GM18870 (cell line): ENCODE data around the gene PHOX2B.
"Not testable (repeated sequence)": the region's sequence is repeated elsewhere in the genome, so short reads cannot be mapped to it uniquely, and the experiment has no call there.

Experiments
- ATAC-seq: cut with Tn5 transposase; IDR thresholded peaks from one replicate; pipeline ENCODE4 v1.9.1; 2021; ENCODE audit warnings: moderate library complexity; ENCODE audit not compliant: unreplicated experiment

The PHOX2B gene

GRCh38 chr4:41748074-41748570 is 403 bp downstream of the PHOX2B start:
- ATAC-seq = no peak

DNA sequence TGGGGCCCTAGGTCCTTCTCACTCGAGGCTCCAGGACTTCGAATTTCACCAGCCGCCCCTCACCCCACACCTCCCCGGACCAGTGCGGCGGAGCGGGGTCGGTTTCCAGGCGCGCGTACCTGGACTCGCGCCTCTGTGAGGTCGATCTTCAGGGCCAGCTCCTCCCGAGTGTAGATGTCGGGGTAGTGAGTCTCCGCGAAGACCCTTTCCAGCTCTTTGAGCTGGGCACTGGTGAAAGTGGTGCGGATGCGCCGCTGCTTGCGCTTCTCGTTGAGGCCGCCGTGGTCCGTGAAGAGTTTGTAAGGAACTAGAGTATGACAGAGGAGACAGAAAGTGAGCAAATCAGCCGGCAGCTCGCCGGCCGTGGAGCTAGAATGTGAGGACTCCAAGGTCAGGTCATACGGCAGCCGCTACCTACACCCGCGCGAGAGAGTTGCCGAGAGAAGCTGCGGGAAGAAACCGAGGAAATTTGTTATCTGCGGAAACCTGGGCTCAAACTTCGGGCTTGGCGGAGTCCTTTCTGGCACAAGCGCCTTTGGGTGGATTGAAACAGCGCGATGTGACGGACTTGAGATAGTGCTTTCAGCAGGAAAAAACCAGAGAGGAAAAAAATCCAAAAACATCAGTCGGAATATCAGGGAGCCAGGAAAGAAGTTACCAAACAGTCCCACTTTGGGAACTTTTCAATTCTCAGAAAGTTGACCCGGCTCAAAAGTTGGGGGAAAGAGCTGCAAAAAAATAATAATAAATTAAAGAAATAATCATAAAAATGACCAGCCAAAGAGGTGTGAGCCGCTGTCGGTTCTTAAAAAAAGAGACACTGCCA is 1.1 kb downstream of the PHOX2B start:
- ATAC-seq = no peak

DNA sequence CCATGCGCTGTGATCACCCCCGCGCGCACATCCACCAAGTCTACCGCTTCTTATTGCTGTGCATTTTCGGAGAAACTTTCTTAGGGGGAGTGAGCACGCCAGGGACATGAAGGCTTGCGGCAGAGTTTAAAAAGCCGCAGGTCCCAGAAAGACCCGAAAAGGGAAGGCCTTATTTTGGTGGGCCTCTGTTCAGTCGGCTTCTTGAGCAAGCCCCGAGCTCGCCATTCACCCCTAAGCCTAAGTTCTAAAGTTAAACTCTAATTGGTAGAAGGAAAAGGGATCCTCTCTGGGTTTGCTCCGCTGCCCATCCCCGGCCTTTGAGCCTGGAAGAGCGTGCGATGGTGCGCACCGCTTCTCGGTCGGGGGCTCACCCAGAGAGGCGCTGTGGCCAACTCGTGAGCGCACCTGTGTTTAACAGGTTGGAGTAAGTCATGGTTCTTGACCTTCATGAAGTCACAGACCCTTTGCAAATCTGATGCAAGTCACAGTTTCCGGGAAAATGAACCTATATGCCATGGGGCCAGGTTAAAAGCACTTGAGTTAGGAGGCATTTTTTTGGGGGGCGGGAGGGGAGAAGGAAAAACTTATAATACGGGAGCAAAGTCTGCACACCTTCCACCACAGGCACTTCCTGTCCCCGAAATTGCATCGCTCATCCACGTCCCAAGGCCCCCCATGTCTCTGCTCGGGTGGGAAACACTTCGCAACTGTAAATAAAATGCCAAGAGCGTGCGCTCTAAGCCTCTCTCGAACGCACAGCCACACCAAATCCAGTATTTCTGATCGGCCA is 1.9 kb downstream of the PHOX2B start:
- ATAC-seq = no peak

DNA sequence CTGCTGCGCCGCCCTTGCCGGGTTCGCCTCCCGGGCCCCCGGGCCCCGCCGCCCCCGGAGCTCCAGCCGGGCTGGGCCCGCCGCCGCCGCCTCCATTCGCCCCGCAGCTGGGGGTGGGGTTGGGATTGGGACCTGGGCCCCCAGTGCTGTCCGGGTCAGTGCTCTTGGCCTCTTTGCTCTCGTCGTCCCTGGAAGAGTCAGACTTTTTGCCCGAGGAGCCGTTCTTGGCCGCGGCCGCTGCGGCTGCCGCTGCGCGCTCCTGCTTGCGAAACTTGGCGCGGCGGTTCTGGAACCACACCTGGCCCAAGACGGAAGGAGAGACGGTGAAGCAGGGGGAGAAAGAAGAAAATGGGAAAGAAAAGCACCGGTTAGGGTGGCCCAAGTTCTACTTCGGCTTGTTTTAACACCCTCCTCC is 2.5 kb downstream of the PHOX2B start:
- ATAC-seq = no peak

DNA sequence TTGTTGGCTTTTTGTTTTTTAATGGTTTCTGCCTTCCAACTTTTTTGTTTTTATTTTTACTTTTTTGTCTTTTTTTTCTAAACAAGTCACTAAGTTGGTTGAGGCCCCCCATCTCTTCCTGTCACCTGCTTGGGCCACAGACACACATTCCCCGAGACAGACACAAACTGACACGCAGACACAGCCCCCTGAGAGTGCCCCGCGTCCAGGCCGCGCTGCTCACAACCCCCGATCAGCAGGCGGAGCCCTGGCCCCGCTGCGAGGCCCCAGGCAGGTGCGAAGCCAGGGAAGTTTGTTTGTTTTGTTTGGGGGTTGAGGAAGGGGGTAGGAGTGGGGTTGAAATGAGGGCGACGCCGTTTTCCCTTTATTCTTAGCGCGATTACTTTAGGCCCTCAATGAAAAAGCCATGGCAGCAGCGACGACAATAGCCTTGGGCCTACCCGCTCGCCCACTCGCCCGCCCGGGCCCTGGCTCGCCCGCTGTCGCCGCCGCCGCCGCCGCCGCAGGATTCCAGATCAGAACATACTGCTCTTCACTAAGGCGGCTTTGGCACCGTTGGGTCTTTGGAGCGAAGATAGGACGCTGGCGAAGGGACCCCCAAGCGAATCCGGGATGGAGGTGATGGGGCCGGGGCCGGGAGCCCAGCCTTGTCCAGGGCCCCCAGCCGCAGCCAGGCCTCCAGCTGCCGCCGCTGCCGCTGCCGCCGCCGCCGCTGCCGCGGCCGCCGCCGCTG is 3.1 kb downstream of the PHOX2B start:
- no peak for ATAC-seq

- no peak for ATAC-seq
These were observed 3.8 kb downstream of the PHOX2B start for GRCh38 chr4:41744572-41745291.

- no peak for ATAC-seq
These were observed 7.2 kb downstream of the PHOX2B start for GRCh38 chr4:41741354-41741753.

- ATAC-seq = not testable (repeated sequence)
These were observed 11.0 kb downstream of the PHOX2B start for GRCh38 chr4:41737491-41737890.

DNA sequence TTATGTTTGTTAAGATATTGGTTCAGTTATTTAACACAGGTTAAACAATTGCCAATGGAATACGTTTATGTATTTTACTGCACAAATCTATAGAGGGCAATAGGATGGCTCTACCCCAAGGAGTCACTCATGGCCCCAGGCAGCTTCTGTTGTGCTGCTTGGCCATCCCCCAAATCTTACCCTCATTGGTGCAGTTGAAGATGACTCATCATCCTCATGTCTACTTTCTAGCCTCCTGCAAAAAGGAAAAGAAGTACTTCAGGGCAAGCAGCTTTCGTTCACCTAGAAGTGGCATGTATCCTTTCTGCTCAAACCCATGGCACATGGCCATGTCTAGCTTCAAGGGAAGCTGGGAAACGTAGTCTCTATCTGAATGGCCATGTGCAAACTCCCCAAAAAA is 14.2 kb downstream of the PHOX2B start:
- no peak for ATAC-seq

- ATAC-seq = no peak
These were observed 16.9 kb downstream of the PHOX2B start for GRCh38 chr4:41731569-41732126.

- ATAC-seq = no peak
These were observed 20.0 kb downstream of the PHOX2B start for GRCh38 chr4:41728573-41728913.

DNA sequence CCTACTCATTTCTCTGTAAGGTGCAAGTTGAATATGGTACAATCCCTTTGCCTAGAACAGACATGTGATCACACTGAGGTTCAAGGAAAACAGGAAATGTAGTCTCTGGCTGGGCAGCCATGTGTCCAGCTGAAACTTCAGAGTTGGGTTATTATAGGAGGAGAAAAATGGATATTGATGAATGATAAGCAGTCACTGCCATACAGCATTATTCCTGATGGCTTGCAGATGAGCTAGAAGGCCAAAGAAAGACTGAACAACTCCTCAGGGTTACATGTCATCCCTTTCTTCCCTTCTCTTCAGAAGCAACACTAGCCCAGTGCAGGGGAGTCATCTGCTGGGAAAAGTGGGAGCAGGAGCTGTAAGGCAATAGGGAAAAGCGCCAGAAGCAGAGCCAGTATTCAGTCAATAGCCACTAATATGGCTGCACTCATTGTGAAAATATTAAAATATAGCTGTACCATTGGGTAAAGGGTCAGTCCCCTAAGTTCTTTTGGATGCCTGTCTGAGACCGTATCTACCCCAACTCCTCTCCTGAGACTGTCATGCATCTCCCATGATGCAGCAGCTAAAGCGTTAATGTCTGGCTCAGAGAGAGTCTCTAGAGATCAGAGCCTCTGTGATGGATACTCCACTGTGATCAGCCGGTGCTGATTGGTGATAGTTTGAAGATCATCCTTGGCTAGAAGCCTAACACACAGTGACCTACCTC is 20.5 kb downstream of the PHOX2B start:
- no peak for ATAC-seq

- no peak for ATAC-seq
These were observed 23.3 kb downstream of the PHOX2B start for GRCh38 chr4:41725254-41725653.

GRCh38 chr4:41723286-41723685 is 25.2 kb downstream of the PHOX2B start:
- no peak for ATAC-seq

DNA sequence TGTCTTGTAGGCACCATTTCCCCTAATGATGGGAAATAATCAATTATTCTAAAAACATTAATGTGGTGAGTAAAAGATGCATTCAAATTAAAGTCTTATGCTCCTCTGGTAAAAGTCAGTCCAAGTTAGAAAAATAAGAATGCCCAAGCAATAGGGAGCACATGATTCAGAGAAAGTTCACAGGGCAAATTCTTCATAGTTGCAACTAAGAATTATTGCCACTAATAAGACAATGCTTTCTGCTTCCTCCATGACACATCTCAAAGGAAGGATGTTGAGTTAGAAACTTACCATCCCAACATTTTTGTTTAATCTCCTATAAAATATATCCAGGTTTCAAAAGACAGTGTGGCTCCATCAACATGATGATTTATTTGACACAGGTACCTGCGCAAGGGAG is 26.3 kb downstream of the PHOX2B start:
- no peak for ATAC-seq

DNA sequence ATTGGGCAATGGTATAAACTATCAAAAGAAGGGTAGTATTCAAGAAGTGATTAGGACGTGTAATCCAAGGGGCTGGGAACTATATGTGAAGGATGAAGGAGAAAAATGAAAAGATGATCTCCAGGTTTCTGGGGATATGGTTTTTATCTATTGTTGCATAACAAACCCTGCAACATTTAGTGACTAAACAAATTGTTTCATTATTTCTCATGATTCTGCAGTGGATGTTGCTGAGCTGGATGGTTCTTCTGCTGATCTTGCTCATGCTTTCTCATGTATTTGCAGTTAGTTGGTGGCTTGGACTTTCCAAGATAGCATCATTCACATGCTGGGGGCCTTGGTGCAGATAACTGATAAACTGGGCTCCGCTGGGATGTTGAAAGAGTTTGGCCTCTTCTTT is 29.1 kb downstream of the PHOX2B start:
- no peak for ATAC-seq

DNA sequence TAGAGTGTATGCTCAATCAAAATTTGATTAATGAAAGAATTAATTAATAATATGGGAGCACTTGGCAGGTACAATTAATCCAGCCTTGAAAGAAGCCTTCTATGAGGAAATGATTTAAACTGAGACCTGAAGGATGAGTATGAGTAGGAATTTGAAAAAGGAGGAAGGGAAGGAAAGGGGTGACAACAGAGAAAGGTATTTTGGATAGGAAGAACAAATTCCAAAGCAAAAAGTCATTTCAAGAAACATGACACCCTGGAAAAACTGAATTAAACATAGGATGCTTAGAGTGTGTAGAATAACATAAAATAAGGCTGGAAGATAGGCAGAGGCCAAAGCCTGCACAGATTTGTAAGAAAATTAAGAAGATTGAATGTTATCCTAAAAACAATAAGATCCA is 29.6 kb downstream of the PHOX2B start:
- ATAC-seq = no peak

DNA sequence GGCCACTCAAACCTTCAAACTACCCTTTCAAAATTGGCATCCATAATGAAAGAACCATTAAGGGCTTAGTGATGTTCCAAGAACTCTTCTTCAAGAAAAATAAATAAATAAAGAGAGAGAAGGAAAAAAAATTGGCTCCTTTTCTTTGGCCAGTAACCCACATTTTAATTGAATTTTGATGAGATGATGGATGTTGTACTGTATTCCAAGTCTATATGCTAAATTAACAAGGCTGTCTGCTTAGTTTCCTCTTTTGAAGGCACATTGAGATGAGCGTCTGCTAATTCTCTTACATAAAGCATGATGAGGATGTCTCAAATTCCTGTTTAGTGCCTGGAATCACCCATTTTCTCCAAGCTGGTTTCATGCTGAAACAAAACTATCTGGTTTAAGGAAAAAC is 33.4 kb downstream of the PHOX2B start:
- ATAC-seq = no peak

- no peak for ATAC-seq
These were observed 34.0 kb downstream of the PHOX2B start for GRCh38 chr4:41714364-41715000.
